Hepatocyte (in vitro differentiated cells): ENCODE measurements around the gene OLA1. TPM values are rescaled to one million over a fixed set of nuclear protein-coding genes. Genes with fewer than 3 reads are reported as not detected.

ENCODE experiments used
- DNase-seq: peaks from one replicate; pipeline ENCODE4 v3.0.0-alpha.2; 2016; ENCODE audit warnings: low spot score
- H2AFZ ChIP-seq: fragments of 200-600 bp; sonication (generic); 2 replicates; pipeline ENCODE4 v1.6.0; 2016; ENCODE audit warnings: antibody characterized with exemption, mild to moderate bottlenecking
- H3K27ac ChIP-seq: fragments of 200-600 bp; sonication (generic); 2 replicates; pipeline ENCODE4 v1.5.1; 2016; ENCODE audit warnings: mild to moderate bottlenecking
- H3K27me3 ChIP-seq: fragments of 200-600 bp; sonication (generic); 2 replicates; pipeline ENCODE4 v1.6.1; 2016
- H3K36me3 ChIP-seq: fragments of 200-600 bp; sonication (generic); replicated peaks from 2 replicates; pipeline ENCODE4 v1.5.1; 2016; ENCODE audit warnings: low read depth; ENCODE audit not compliant: insufficient read depth
- H3K4me1 ChIP-seq: fragments of 200-600 bp; sonication (generic); 2 replicates; pipeline ENCODE4 v1.5.1; 2016; ENCODE audit warnings: mild to moderate bottlenecking, moderate library complexity; ENCODE audit not compliant: insufficient read depth
- H3K4me2 ChIP-seq: fragments of 200-600 bp; sonication (generic); 2 replicates; pipeline ENCODE4 v1.6.0; 2016
- H3K4me3 ChIP-seq: fragments of 200-600 bp; sonication (generic); 2 replicates; pipeline ENCODE4 v1.5.1; 2016; ENCODE audit warnings: mild to moderate bottlenecking
- H3K79me2 ChIP-seq: fragments of 200-600 bp; sonication (generic); 2 replicates; pipeline ENCODE4 v1.6.0; 2017; ENCODE audit warnings: mild to moderate bottlenecking
- H3K9me2 ChIP-seq: fragments of 200-600 bp; sonication (generic); replicated peaks from 2 replicates; pipeline ENCODE4 v1.6.0; 2017; ENCODE audit warnings: mild to moderate bottlenecking; ENCODE audit not compliant: insufficient read depth
- H3K9me3 ChIP-seq: fragments of 200-600 bp; sonication (generic); 2 replicates; pipeline ENCODE4 v1.5.1; 2016; ENCODE audit warnings: low read depth, mild to moderate bottlenecking
- H4K20me1 ChIP-seq: fragments of 200-600 bp; sonication (generic); 2 replicates; pipeline ENCODE4 v1.6.0; 2016; ENCODE audit warnings: mild to moderate bottlenecking; ENCODE audit not compliant: insufficient read depth, poor library complexity, severe bottlenecking
- EZH2 ChIP-seq: fragments of 200-600 bp; sonication (generic); IDR thresholded peaks from 2 replicates; pipeline ENCODE4 v1.6.1; 2016; ENCODE audit warnings: antibody characterized with exemption, mild to moderate bottlenecking, borderline replicate concordance
- EZH2phosphoT487 ChIP-seq: fragments of 200-600 bp; sonication (generic); IDR thresholded peaks from one replicate; pipeline ENCODE4 v1.6.1; 2018; ENCODE audit warnings: antibody characterized with exemption, mild to moderate bottlenecking, low read depth, moderate library complexity; ENCODE audit not compliant: unreplicated experiment, severe bottlenecking
- WGBS: methylation state at CpG from one replicate; pipeline ENCODE4 v1.1.6; 2016; ENCODE audit warnings: low lambda C conversion rate; ENCODE audit errors: missing lambda C conversion rate; 5-methylcytosine and 5-hydroxymethylcytosine counted together
- polyA plus RNA-seq: library from polyadenylated mRNA; unstranded; fragments of >200 nt; fragmentation: Nextera tagmentation; extraction: Ambion mirVana; gene quantifications from 2 replicates; pipeline ENCODE4 v1.2.1, GENCODE V29; 2016
- total RNA-seq: library from RNA; depleted of rRNA; stranded (reverse); fragments of >200 nt; gene quantifications from 2 replicates; pipeline ENCODE4 v1.2.3, GENCODE V29; 2014
- TF ChIP-seq, protein P1 (sequence below): fragments of 200-600 bp; sonication (generic); IDR thresholded peaks from 2 replicates; pipeline ENCODE4 v1.5.1; 2016; ENCODE audit warnings: antibody characterized with exemption, mild to moderate bottlenecking; ENCODE audit not compliant: poor library complexity

Gene OLA1
- total and polyA plus RNA-seq, 2 experiments from 2014 or later: 89.3 to 89.6 TPM

DNA sequence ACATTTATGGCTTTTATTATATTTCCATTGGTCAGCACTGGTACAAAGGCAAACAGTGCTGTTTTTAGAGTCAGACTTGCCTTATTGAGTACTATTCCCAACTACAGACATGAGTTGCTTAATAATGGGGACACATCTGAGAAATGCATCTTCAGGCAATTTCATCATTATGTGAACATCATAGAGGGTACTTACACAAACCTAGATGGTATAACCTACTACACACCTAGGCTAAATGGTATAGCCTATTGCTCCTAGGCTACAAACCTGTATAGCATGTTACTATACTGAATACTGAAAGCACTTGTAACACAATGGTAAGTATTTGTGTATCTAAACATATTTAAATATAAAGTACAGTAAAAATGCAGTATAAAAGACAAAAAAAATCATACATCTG is 36.4 kb downstream of the OLA1 start:
- no peak for DNase-seq
- no peak for TF ChIP-seq EZH2phosphoT487
- H3K4me1 ChIP-seq: no peaks in the 10 kb centered on the region
- H2AFZ ChIP-seq: no peak overlapping the region
- no peaks in the 10 kb centered on the region for H3K9me3 ChIP-seq
- no peaks in the 10 kb centered on the region for H3K27me3 ChIP-seq
- no peak overlapping the region for H3K27ac ChIP-seq
- peaks cover 46% of the 10 kb centered on the region for H3K79me2 ChIP-seq
- no peaks in the 10 kb centered on the region for H3K36me3 ChIP-seq
- no peaks in the 10 kb centered on the region for H3K9me2 ChIP-seq
- no peak overlapping the region for H3K4me3 ChIP-seq
- H4K20me1 ChIP-seq: no peaks in the 10 kb centered on the region
- no peak overlapping the region for H3K4me2 ChIP-seq

DNA sequence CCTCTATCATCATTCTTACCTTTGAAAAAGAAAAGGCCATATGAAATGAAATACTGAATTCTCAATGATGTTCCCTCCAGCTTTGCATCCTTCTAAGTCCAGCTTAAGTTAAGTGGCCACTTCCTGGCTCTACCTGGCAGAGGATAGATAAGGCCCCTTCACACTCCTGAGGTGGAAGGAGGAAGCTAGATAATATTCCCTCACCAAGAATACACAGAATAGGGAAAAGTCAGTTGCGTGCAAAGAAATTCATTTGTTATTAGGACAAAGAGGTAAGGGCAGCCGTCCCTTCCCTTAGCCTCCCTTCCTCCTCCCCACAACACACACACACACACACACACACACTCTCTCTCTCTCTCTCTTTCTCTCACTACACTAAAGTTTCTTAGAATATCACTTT is 37.5 kb downstream of the OLA1 start:
- H3K27me3 ChIP-seq: no peaks in the 10 kb centered on the region
- no peaks in the 10 kb centered on the region for H3K36me3 ChIP-seq
- H3K9me2 ChIP-seq: no peaks in the 10 kb centered on the region
- H3K4me1 ChIP-seq: no peaks in the 10 kb centered on the region
- no peak overlapping the region for H3K4me2 ChIP-seq
- no peak for TF ChIP-seq EZH2
- TF ChIP-seq, protein P1, sequence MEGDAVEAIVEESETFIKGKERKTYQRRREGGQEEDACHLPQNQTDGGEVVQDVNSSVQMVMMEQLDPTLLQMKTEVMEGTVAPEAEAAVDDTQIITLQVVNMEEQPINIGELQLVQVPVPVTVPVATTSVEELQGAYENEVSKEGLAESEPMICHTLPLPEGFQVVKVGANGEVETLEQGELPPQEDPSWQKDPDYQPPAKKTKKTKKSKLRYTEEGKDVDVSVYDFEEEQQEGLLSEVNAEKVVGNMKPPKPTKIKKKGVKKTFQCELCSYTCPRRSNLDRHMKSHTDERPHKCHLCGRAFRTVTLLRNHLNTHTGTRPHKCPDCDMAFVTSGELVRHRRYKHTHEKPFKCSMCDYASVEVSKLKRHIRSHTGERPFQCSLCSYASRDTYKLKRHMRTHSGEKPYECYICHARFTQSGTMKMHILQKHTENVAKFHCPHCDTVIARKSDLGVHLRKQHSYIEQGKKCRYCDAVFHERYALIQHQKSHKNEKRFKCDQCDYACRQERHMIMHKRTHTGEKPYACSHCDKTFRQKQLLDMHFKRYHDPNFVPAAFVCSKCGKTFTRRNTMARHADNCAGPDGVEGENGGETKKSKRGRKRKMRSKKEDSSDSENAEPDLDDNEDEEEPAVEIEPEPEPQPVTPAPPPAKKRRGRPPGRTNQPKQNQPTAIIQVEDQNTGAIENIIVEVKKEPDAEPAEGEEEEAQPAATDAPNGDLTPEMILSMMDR: no peak
- no peak for TF ChIP-seq EZH2phosphoT487
- H4K20me1 ChIP-seq: no peaks in the 10 kb centered on the region
- WGBS: 78% methylated on average over 2 of the region's 2 CpGs
- no peak overlapping the region for H3K27ac ChIP-seq
- DNase-seq: no peak
- no peak overlapping the region for H2AFZ ChIP-seq
- no peaks in the 10 kb centered on the region for H3K9me3 ChIP-seq
- H3K79me2 ChIP-seq: peaks cover 41% of the 10 kb centered on the region
- H3K4me3 ChIP-seq: no peak overlapping the region

- DNase-seq: no peak
- Histone ChIP-seq H2AFZ (no peak overlapping the region), H3K27me3 (no peaks in the 10 kb centered on the region), H3K4me2 (no peak overlapping the region), H4K20me1 (no peaks in the 10 kb centered on the region), H3K9me3 (no peaks in the 10 kb centered on the region), H3K4me3 (no peak overlapping the region), H3K4me1 (no peaks in the 10 kb centered on the region), H3K27ac (no peak overlapping the region), H3K9me2 (no peaks in the 10 kb centered on the region), H3K36me3 (no peaks in the 10 kb centered on the region), H3K79me2 (peaks cover 36% of the 10 kb centered on the region)
- WGBS: 88% methylated on average over 2 of the region's 2 CpGs
- TF ChIP-seq EZH2phosphoT487 (no peak), EZH2 (no peak)
- TF ChIP-seq, protein P1: no peak
Measured at GRCh38 chr2:174209325-174209724, 39.0 kb downstream of the OLA1 start.

DNA sequence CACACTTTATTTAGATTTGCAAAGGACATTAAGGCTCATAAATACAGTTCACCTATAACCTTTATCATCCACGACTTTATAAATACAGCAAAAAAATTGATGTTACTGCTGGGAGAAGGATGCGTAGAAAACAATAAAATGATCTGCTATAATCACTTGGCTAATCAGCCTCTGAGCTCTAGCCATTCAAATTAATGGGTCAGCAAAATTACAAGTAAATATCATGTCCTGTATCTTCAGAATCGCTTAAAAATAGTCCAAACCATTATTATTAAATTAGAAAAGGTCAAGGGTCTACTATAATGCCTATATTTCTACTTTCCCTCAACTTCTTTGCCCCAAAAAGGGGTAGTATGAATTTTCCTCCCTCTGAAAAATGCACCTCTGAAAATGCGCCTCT is 40.3 kb downstream of the OLA1 start:
- DNase-seq: no peak
- Histone ChIP-seq H3K79me2 (peaks cover 34% of the 10 kb centered on the region), H3K27me3 (no peaks in the 10 kb centered on the region), H3K9me2 (no peaks in the 10 kb centered on the region), H3K9me3 (no peaks in the 10 kb centered on the region), H3K4me2 (no peak overlapping the region), H3K4me1 (no peaks in the 10 kb centered on the region), H3K36me3 (no peaks in the 10 kb centered on the region), H2AFZ (no peak overlapping the region), H3K4me3 (no peak overlapping the region), H3K27ac (no peak overlapping the region), H4K20me1 (no peaks in the 10 kb centered on the region)
- TF ChIP-seq, protein P1: no peak
- TF ChIP-seq EZH2 (no peak), EZH2phosphoT487 (no peak)
- WGBS: 64% methylated on average over 4 of the region's 4 CpGs
